ENCODE measurements around the gene FBXO33. TPM values are rescaled to one million over a fixed set of nuclear protein-coding genes. Genes with fewer than 3 reads are reported as not detected.

The FBXO33 gene, protein sequence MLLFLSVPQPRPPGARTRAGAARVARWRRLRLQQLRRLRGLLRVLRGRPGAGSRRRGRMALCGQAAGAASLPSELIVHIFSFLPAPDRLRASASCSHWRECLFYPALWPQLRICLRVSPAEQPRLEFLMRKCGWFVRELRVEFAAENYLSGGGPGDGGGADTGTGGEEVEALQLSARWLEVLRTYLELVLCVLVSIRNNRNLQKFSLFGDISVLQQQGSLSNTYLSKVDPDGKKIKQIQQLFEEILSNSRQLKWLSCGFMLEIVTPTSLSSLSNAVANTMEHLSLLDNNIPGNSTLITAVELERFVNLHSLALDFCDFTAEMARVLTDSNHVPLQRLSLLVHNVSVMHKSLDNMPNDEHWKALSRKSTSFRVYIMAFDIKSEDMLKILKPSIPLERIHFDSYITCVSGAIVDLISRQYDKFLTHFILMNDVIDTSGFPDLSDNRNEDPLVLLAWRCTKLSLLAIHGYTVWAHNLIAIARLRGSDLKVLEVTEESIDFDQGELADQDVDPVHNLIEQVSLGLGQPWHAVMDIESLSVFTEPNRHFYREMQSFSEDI
- 10 to 100 TPM; 16.3 to 17.9 TPM for total RNA-seq

DNA sequence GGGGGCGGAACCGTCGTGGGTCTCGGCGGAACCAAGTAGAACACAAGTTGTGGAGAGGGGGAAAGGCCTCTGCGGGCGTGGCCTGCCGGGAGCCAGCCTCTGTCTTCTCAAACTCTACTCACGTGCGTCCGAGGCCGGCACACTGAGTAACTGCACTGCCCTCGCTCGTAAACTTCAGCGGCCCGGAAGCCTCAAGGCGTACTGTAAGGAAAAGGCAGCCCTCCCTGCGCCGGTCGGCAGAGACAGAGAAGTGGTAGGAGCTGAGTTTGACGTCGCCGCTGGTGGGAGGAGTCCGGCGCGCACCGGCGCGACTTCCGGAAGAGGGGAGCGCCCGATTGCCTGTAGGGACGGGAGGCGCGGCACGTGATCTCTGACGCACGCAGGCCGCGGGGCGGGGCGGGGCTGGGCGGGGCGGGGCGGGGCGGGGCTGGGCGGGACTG is at the start of gene FBXO33:
TSS of gene FBXO33 (minus strand) at position 255 of the 440 bp plus-strand sequence. CDS start 271 bp downstream, outside the sequence.
- H3K9me3 Mint-ChIP-seq = no peaks in the 10 kb centered on the region
- DNase-seq (ENCODE audit: low spot score) = peak; percentile 98
- no peaks in the 10 kb centered on the region for H3K36me3 Mint-ChIP-seq
- H3K27me3 Mint-ChIP-seq = no peaks in the 10 kb centered on the region
- peak within 1 kb of the TSS; percentile 97 to 100 for H3K27ac Mint-ChIP-seq
- ATAC-seq = peak; percentile 91 to 94
- peak within 1 kb of the TSS; percentile 91 for H3K4me3 Mint-ChIP-seq
- peaks cover 30 to 33% of the 10 kb centered on the region in 2 donors for H3K4me1 Mint-ChIP-seq (ENCODE audit: low read depth in 2 of 2)

DNA sequence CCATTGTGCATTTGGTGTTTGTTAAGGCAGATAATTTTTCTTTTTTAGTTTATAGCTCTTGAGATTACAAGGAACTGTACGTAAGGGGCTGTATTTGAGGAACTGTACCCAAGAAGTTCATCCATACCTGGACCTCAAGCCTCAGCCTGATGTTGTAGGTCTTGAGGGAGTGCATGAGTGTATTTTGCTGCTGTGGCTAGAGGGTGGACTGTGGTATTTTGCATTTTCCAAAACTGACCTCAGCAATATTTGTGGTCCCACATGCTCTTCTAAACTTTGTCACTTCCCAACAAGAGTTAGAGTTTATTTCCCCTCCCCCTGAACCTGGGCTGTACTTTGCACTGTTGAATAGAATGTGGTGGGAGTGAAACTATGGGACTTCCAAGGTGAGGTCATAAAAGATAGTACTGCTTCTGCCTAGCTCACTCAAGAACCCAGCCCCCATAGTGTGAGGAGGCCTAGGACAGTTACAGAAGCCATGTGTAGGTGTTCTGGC is 42.2 kb upstream of the FBXO33 start:
- no peaks in the 10 kb centered on the region for H3K36me3 Mint-ChIP-seq
- no peak overlapping the region for H3K27ac Mint-ChIP-seq
- ATAC-seq = no peak
- H3K27me3 Mint-ChIP-seq = peaks cover 9 to 12% of the 10 kb centered on the region in 2 donors
- no peak overlapping the region for H3K4me3 Mint-ChIP-seq
- H3K4me1 Mint-ChIP-seq (ENCODE audit: low read depth in 2 of 2) = no peaks in the 10 kb centered on the region
- H3K9me3 Mint-ChIP-seq = peaks cover 3% of the 10 kb centered on the region
- DNase-seq (ENCODE audit: low spot score) = no peak

DNA sequence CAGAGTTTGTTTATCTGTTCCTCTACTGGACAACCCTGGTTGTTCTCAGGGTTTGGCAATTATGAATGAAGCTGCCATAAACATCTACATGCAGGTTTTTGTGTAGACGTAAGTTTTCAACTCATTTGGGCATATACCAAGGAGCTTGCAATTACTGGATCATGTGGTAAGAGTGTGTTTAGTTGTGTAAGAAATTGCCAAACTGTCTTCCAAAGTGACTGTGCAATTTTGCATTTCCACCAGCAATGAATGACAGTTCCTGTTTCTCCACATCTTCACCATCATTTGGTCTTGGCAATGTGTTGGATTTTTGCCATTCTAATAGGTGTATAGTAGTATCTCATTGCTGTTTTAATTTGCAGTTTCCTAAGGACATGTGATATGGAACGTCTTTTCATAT is 39.8 kb upstream of the FBXO33 start:
- Mint-ChIP-seq H3K4me1 (ENCODE audit: low read depth in 2 of 2) (no peaks in the 10 kb centered on the region), H3K9me3 (no peaks in the 10 kb centered on the region), H3K27ac (no peak overlapping the region), H3K4me3 (no peak overlapping the region), H3K36me3 (no peaks in the 10 kb centered on the region), H3K27me3 (peaks cover 3 to 7% of the 10 kb centered on the region in 2 donors)
- DNase-seq (ENCODE audit: low spot score) (no peak), ATAC-seq (no peak)

DNA sequence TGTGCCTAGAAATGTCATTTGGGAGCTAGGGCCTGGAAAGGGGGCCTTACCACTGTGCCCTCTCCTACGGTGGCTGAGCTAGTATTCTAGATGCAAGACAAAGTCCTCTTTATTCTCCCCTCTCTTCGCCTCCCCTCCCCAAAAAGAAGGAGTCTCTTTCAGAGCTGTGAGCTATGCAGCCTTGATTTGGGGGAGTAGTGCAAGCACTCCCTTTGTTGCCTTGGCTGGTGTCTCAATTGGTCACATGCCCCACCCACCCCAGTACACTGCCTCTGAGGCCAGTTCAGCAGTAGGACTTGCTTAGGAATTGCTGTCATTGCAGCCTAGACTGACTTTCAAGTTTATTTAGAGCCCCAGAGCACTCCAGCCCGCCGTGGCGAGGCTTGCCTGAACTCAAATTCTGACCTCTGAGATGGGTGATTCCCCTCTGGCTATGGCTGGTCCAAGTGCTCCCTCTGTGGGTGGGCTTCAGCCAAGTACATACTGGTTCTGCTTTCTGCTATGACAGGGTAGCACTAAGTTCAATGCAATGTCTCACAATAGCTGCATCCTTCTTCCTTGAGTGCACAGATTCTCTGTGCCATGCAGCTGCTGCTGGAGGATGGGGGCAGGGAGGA is 37.0 kb upstream of the FBXO33 start:
- Mint-ChIP-seq H3K4me3 (no peak overlapping the region), H3K9me3 (no peaks in the 10 kb centered on the region), H3K27me3 (peaks cover 20 to 33% of the 10 kb centered on the region in 2 donors), H3K4me1 (ENCODE audit: low read depth in 2 of 2) (no peaks in the 10 kb centered on the region), H3K36me3 (peaks cover 9% of the 10 kb centered on the region), H3K27ac (no peak overlapping the region)
- ATAC-seq = peak; percentile 48 to 55
- DNase-seq (ENCODE audit: low spot score) = no peak

DNA sequence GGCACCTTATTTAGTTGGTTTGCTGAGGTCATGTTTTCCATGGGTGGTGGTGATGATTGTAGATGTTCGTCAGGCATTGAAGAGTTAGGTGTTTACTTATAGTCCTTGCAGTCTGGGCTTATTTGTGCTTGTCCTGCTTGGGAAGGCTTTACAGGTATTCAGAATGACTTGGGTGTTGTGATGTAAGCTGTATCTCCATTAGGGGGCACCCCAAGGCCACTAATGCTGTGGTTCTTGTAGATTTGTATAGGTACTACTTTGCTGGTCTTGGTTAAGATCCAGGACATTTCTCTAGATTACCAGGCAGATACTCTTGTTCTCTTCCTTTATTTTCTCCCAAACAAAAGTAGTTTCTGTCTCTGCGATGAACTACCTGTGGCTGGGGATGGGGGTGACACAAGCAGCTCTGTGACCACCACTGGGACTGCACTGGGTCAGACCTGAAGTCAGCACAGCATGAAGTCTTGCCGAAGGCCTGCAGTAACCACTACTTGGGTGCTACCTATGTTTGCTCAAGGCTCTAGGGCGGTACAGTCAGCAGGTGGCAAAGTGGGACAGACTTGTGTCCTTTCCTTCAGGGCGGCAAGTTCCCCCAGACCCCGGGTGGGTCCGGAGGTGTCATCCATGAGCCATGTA is 35.8 kb upstream of the FBXO33 start:
- ATAC-seq (no peak), DNase-seq (ENCODE audit: low spot score) (no peak)

DNA sequence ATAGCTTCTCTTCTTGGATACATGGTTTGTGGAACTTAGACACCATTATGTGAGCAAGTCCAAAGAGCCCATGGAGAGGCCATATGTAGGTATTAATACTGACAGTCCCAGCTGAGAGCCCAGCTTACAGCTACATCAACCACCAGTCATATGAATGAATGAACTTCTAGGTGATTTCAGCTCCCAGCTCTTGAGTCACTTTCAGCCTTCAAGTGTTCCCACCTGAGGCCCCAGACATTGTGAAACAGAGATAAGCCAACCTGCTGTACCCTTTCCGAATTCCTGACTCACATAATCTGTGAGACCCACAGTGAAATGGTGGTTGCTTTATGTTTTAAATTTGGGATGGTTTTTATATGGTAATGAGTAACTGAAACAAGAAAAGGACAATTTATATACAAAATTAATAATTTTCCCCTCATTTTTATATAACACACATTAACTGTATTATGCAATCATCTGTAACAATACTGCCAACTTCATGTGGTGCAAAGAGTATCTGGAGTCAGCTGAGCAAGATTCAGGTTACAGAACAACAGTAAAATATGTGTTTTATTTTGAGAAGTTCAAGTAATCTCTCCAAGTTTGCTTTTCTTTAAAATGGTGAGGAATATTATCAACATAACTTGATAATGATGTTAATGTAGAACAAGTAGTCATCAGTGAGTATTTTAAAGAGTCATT is 27.7 kb upstream of the FBXO33 start:
- Mint-ChIP-seq H3K4me1 (ENCODE audit: low read depth in 2 of 2) (no peaks in the 10 kb centered on the region), H3K4me3 (no peak overlapping the region), H3K27me3 (peaks cover 19 to 20% of the 10 kb centered on the region in 2 donors), H3K36me3 (no peaks in the 10 kb centered on the region), H3K9me3 (no peaks in the 10 kb centered on the region), H3K27ac (no peak overlapping the region)
- DNase-seq (ENCODE audit: low spot score) = no peak
- no peak for ATAC-seq

More for the DNA sequence above, 35.8 kb upstream of the FBXO33 start:
- Mint-ChIP-seq H3K4me1 (ENCODE audit: low read depth in 2 of 2) (no peaks in the 10 kb centered on the region), H3K4me3 (no peak overlapping the region), H3K9me3 (no peaks in the 10 kb centered on the region), H3K27ac (no peak overlapping the region), H3K36me3 (peaks cover 9% of the 10 kb centered on the region), H3K27me3 (peaks cover 20 to 40% of the 10 kb centered on the region in 2 donors)

DNA sequence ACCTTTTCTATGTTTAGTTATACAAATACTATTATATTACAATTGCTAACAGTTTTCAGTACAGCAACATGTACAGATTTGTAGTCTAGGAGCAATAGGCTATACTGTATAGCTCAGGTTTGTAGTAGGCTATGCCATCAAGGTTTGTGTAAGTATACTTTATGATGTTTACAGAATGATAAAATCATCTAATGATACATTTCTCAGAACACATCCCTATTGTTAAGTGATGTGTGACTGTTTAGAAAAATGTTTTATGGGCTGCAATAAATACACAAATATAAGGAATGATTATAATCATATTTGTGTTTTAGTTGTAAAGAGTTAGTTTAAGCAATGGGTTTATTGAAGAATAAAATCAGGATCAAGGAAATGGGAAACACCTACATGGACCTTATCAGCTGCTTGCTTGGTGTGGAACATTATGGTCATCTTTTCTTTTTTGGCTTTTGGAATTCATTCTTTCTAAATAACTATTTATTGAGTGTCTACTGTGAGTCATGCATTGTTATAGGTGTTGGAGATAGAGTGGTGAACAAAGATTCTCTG is 24.5 kb upstream of the FBXO33 start:
- no peaks in the 10 kb centered on the region for H3K9me3 Mint-ChIP-seq
- peaks cover 0 to under 1% of the 10 kb centered on the region in 2 donors for H3K4me1 Mint-ChIP-seq (ENCODE audit: low read depth in 2 of 2)
- peaks cover 0 to 16% of the 10 kb centered on the region in 2 donors for H3K27me3 Mint-ChIP-seq
- H3K4me3 Mint-ChIP-seq = no peak overlapping the region
- DNase-seq (ENCODE audit: low spot score) (no peak), ATAC-seq (no peak)
- no peaks in the 10 kb centered on the region for H3K36me3 Mint-ChIP-seq
- no peak overlapping the region for H3K27ac Mint-ChIP-seq

DNA sequence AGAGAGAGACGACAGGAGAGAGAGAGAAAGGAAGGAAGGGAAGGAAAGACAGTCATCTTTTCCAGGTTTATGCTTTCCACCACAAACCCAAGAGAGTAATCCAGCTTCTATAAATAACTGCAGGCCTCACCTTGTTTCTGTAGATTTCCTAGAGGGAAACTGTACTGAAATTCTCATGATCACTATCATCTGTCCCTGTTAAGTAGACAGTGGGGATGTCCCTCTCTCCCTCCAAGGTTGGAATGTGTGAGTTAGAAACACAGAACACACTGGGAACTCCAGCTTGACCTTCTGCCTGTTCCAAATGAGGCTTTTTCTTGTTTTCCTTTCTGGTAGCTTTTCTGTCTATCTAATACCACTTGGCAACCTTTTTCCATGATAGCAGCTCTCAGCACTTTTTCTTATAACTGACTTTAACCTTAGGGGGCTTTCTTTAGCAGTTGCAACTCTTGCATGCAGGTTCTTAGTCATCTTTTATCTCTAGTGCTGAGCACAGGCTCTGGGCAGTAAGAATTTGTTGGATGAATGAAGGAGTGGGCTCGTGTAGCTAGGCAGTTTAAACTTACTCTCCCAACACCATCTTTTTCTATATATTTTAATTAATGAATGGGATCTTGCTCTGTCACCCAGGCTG is 22.8 kb upstream of the FBXO33 start:
- ATAC-seq = no peak

DNA sequence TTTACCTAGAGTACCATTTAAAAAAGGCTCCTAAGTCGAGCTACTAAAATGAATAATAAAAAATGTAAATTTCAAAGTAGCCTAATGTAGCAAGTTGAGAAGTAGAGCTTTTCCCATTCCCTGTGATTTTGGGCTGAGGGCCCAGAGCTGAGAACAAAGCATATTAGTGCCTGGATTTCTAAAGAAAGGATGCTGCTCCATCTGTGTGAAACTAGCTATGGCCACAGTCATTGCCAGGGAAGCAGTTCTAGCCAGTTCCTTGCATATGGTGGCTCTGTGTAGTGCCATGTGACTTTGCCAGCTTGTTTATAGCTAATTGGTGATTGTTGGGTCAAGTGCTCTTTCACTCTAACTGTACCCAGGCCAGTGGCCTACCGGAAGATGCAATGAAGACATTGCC is 20.4 kb upstream of the FBXO33 start:
- Mint-ChIP-seq H3K4me1 (ENCODE audit: low read depth in 2 of 2) (peaks cover 0 to 9% of the 10 kb centered on the region in 2 donors), H3K4me3 (no peak overlapping the region), H3K9me3 (no peaks in the 10 kb centered on the region), H3K36me3 (no peaks in the 10 kb centered on the region), H3K27me3 (peaks cover 0 to 18% of the 10 kb centered on the region in 2 donors), H3K27ac (no peak overlapping the region)
- DNase-seq (ENCODE audit: low spot score) = no peak
- ATAC-seq = no peak

More for the DNA sequence above, 22.8 kb upstream of the FBXO33 start:
- no peak overlapping the region for H3K27ac Mint-ChIP-seq
- no peak for DNase-seq (ENCODE audit: low spot score)
- peaks cover 0 to 18% of the 10 kb centered on the region in 2 donors for H3K27me3 Mint-ChIP-seq
- H3K9me3 Mint-ChIP-seq = no peaks in the 10 kb centered on the region
- H3K4me1 Mint-ChIP-seq (ENCODE audit: low read depth in 2 of 2) = peaks cover 0 to 7% of the 10 kb centered on the region in 2 donors
- H3K4me3 Mint-ChIP-seq = no peak overlapping the region
- no peaks in the 10 kb centered on the region for H3K36me3 Mint-ChIP-seq

DNA sequence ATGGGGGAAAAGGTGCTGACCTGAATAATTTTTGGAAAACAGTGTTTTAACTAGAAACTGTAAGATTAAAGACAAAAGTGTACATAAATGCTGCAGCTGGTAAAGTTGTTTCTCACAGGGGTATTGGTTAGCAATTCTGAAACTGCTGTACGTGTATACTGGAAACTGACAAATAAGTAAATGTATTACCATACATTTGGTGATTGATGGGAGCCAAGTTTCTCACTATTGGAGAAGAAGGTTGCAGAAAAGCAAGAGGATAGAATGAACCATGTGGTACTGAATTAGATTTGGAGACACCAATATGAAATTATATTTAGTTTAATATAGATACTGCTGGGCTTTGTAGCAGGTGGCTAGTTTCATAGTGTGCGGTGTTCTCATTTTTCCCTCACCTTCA is 19.6 kb upstream of the FBXO33 start:
- Mint-ChIP-seq H3K36me3 (no peaks in the 10 kb centered on the region), H3K27ac (no peak overlapping the region), H3K27me3 (peaks cover 4 to 23% of the 10 kb centered on the region in 2 donors), H3K4me3 (no peak overlapping the region), H3K9me3 (no peaks in the 10 kb centered on the region), H3K4me1 (ENCODE audit: low read depth in 2 of 2) (peaks cover 0 to 16% of the 10 kb centered on the region in 2 donors)
- ATAC-seq (no peak), DNase-seq (ENCODE audit: low spot score) (no peak)

DNA sequence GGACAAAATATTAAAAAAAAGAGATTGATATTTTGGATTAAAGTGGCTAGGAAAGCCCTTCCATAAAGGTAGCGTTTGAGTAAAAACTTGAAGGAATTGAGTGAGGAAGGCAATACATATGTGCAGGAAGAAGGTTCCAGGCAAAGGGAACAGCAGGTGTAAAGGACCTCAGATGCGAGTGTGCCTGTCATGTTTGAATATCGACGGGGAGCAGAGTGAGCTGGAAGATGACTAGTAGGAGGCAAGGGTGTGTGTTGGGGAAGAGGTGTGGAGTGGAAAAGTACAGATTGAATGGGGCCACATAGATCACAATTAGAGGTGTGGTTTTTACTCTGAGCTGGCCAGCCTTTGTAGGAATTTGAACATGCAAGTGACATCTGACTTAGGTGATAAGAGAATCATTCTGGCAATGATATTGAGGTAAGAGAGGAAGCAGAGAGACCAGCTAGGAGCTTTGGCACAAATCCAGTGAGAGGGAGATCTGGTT is 15.0 kb upstream of the FBXO33 start:
- Mint-ChIP-seq H3K27ac (no peak overlapping the region), H3K36me3 (no peaks in the 10 kb centered on the region), H3K4me3 (no peak overlapping the region), H3K27me3 (peaks cover 10 to 18% of the 10 kb centered on the region in 2 donors), H3K9me3 (no peaks in the 10 kb centered on the region), H3K4me1 (ENCODE audit: low read depth in 2 of 2) (peaks cover 0 to 16% of the 10 kb centered on the region in 2 donors)
- DNase-seq (ENCODE audit: low spot score) (no peak), ATAC-seq (no peak)

DNA sequence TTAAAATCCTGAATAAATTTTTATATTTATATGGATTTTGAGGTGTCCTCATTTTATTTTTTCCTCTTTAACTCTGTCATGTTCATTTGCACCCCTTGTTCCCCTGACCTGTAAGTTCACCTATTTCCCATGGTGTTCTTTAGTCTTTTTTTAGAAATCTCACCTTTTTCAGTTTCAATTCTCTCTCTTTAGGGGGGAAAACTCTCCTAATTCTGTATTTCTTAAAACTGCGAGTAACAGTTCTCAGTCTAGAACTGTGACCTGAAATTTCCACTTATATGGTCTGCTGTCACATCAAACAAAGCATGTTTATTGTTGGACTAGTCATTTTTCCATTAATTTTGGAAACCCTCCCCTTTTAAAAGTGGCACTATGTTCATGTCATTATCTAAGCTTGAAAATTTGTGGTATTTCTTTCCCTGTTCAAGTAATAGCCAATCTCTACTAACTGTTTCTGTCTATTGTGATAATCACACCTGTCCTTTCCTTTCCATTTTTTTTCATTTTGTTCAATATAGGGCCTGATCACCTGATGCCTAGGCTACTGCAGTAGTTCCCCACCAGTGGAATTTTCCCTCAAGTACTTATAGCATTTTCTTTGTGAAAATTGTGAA is 14.0 kb upstream of the FBXO33 start:
- Mint-ChIP-seq H3K36me3 (no peaks in the 10 kb centered on the region), H3K4me1 (ENCODE audit: low read depth in 2 of 2) (peaks cover 0 to 10% of the 10 kb centered on the region in 2 donors), H3K9me3 (no peaks in the 10 kb centered on the region), H3K27me3 (peaks cover 10 to 12% of the 10 kb centered on the region in 2 donors), H3K4me3 (no peak overlapping the region), H3K27ac (no peak overlapping the region)
- no peak for ATAC-seq
- no peak for DNase-seq (ENCODE audit: low spot score)

All from natural killer cell treated with Interleukin-12 subunit alpha and Interleukin-12 subunit beta and Interleukin-15 and Interleukin-18, amount 100 ng/mL, for 72 hours (primary cell).